ENCODE results near the gene PRKCZ. TPM values are rescaled to one million over a fixed set of nuclear protein-coding genes. Genes with fewer than 3 reads are reported as not detected.
A peak's percentile ranks its signal among the peaks of the same experiment; 100 is the strongest.

The PRKCZ gene
- total and polyA plus RNA-seq, 11 donors, result 12.5 to 20.7 (median 16.5) TPM

GRCh38 chr1:2046174-2046917 lies 3.9 kb upstream of the PRKCZ start:
- TF ChIP-seq POLR2A (IDR thresholded peaks at IDR 0.05) (no peak), CTCF (IDR thresholded peaks at IDR 0.05) (peak; percentile 57 to 81 (median 66))
- ATAC-seq (peak in 3 of 4 donors; percentile 17 to 63 (median 22)), DNase-seq (peak; percentile 52 to 82 (median 58))
- peaks cover 0 to 45% (median 19%) of the 10 kb centered on the region in 12 donors for H3K4me1 ChIP-seq
- H3K36me3 ChIP-seq, result no peaks in the 10 kb centered on the region
- no peak overlapping the region for H3K27ac ChIP-seq
- no peaks in the 10 kb centered on the region for H3K9me3 ChIP-seq
- intact Hi-C loops (cut with DNase I), result loop anchor here in 7 of 10 donors (5.0 kb wide), 2 partner anchors 89 to 104 kb away; no protein-coding TSS in a partner anchor
- no peak overlapping the region for H3K4me3 ChIP-seq
- WGBS, 4 donors, result 15 to 36% (median 30%) methylated on average over 15 to 20 of the region's 20 CpGs
- peaks cover 11 to 57% (median 41%) of the 10 kb centered on the region in 9 donors for H3K27me3 ChIP-seq

GRCh38 chr1:2046953-2047748 lies 3.1 kb upstream of the PRKCZ start:
- Histone ChIP-seq H3K36me3 (no peaks in the 10 kb centered on the region), H3K9me3 (no peaks in the 10 kb centered on the region), H3K27ac (no peak overlapping the region), H3K27me3 (peaks cover 11 to 64% (median 41%) of the 10 kb centered on the region in 9 donors), H3K4me3 (no peak overlapping the region), H3K4me1 (peaks cover 0 to 45% (median 19%) of the 10 kb centered on the region in 12 donors)
- TF ChIP-seq POLR2A (IDR thresholded peaks at IDR 0.05) (no peak), CTCF (IDR thresholded peaks at IDR 0.05) (no peak)
- intact Hi-C loops (cut with DNase I), result loop anchor here in 7 of 10 donors (5.0 kb wide), 2 partner anchors 90 to 105 kb away; no protein-coding TSS in a partner anchor
- ATAC-seq (no peak), DNase-seq (peak in 2 of 5 donors; percentile 18 to 55)
- WGBS, 4 donors, result 60 to 76% (median 68%) methylated on average over 9 to 25 of the region's 25 CpGs

GRCh38 chr1:2047749-2048729 lies 2.2 kb upstream of the PRKCZ start:
- Histone ChIP-seq H3K27ac (no peak overlapping the region), H3K4me3 (no peak overlapping the region), H3K36me3 (no peaks in the 10 kb centered on the region), H3K9me3 (no peaks in the 10 kb centered on the region), H3K27me3 (peaks cover 11 to 64% (median 41%) of the 10 kb centered on the region in 9 donors), H3K4me1 (peaks cover 0 to 45% (median 19%) of the 10 kb centered on the region in 12 donors)
- intact Hi-C loops (cut with DNase I), result loop anchor here in 7 of 10 donors (5.0 kb wide), 2 partner anchors 91 to 106 kb away; no protein-coding TSS in a partner anchor
- DNase-seq (peak in 1 of 5 donors; percentile 46), ATAC-seq (no peak)
- TF ChIP-seq CTCF (IDR thresholded peaks at IDR 0.05), result no peak
- TF ChIP-seq POLR2A (IDR thresholded peaks at IDR 0.05), result no peak
- 78 to 91% (median 86%) methylated on average over 14 to 25 of the region's 25 CpGs for WGBS, 4 donors

Data from heart left ventricle (tissue), 16 donors.